GM18858 (cell line): Measurements from ENCODE around the gene NLGN3.

Experiments
- ATAC-seq: cut with Tn5 transposase; IDR thresholded peaks from one replicate; pipeline ENCODE4 v1.9.1; 2021; ENCODE audit not compliant: unreplicated experiment

Gene NLGN3

DNA sequence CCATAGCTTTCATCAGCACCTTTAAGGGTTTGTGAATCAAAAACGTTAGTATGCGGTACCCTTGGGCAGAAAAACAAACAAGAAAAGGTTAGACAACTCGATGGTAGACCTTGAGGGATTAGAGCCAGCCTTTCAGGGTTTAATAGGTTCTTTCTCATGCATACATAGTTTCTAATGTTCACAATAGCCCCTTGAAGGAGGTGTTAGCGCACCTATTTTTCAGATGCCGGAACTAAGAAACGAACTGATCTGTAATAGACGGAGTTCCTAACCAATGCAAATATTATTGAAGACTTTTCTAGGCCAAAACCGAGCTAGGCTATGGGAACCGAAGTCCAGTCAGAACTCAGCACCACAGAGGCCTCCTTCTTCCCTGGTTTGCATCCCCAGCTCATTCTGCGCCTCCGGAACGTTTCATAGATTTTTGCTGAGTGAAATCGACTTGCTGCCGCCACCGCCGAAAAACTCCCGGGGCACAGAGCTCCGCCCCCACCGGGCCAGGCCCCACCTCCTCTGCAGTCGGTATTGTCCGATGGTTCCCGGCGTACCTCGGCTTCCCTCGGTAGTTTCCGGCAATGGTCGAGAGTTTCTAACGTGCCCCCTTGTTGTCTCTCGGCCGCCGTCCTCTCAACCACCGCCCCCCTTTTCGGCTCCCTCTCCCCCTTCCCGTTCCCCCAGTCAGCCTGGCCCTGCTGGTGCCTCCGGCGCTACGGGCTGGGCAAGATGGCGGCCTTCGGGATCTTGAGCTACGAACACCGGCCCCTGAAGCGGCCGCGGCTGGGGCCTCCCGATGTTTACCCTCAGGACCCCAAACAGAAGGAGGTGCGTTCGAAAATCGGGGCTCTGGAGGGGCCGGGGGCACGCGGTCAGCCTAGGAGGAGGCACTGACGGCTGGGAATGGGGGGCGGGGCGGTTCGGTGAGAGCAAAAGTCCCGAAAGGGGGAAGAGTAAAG lies 26.3 kb upstream of the NLGN3 start, which contains the start of gene MED12:
MED12 (plus strand) TSS at position 565 of the 953 bp plus-strand sequence; CDS start at position 724, 159 bp downstream.
- peak; percentile 70 for ATAC-seq

DNA sequence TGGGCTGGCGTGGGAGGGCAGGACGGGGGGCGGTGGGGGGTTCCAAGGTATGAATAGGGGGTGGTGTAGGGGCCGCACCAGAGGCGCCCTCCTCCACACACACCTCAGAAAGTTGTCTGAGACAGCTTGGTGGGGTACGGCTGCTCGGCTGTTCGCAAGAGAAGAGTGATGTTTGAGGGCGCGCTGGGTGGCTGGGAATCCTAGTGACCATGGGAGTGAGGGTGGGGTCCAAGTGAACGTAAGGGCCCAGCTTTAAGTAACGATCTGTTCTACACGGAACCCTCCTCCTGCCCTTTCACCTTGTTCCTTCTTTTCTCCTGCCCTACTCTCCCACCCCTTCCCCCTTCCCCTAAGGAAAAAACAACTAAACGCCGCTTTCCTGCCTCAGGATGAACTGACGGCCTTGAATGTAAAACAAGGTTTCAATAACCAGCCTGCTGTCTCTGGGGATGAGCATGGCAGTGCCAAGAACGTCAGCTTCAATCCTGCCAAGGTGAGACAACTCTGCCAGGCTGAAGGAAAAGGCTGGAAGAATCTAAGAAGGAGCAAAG lies 25.6 kb upstream of the NLGN3 start:
- no peak for ATAC-seq

DNA sequence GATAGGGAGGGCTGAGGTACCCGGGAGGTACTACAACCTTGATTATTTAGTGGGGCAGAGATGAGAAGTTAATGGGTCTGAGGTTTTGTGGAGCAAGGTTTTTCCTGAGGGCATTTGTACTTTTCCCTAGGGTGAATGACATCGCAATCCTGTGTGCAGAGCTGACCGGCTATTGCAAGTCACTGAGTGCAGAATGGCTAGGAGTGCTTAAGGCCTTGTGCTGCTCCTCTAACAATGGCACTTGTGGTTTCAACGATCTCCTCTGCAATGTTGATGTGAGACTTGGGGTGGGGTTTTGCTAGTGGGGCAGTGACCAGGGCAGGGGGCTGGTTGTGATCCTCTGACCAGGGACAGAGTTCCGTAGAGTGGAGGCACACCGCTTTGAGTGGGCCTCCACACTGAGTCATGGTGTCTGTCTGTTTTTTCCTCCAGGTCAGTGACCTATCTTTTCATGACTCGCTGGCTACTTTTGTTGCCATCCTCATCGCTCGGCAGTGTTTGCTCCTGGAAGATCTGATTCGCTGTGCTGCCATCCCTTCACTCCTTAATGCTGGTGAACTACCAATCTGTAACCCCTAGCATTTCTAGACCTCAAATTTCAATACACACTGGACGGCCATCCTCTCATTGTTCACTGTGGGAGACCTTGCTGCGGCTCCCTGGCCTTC lies 16.3 kb upstream of the NLGN3 start:
- no peak for ATAC-seq

DNA sequence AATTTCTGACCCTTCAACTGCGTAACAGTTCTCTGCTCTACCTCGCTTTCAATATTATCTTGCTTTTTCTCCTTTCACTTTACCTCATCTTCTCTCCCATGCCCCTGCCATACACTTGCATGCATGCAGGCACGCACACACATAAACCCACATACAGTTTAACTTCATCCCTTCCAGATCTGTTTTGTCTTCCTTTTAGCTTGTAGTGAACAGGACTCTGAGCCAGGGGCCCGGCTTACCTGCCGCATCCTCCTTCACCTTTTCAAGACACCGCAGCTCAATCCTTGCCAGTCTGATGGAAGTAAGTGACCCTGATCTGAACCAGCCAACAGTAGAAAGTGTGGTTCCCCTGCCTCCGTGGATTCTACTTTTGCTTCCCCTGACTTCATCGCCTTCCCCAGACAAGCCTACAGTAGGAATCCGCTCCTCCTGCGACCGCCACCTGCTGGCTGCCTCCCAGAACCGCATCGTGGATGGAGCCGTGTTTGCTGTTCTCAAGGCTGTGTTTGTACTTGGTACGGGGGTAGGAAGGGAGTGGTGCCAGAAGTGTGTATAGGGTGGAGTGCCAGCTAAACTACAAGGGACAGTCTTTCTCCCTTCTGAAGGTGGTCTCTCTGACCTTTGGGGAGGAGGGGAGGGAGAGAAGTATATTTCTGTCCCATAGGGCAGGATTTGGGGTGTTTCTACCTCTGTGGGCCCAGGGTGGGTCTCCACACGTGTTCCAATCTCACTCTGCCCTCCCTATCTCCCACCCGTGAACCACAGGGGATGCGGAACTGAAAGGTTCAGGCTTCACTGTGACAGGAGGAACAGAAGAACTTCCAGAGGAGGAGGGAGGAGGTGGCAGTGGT lies 15.5 kb upstream of the NLGN3 start:
- ATAC-seq = peak; percentile 60

DNA sequence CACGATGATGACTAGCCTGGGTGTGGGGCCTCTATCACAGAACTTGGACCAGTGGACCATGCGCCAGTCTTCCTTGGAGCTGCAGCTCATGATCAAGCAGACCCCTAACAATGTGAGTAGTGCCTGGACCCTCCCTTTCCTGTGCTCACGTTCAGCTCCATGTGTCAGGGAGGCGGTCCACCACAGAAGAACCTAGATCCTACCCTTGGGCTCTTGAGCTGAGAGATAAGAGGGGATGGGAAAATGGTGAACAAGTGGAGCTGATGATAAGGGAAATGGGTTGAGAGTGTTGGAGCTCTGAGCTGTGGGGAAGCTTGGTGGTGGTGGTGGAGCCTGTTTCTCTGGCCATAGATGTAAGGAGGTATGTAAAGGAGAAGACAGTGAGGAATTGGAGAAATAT lies 13.1 kb upstream of the NLGN3 start:
- ATAC-seq = no peak

DNA sequence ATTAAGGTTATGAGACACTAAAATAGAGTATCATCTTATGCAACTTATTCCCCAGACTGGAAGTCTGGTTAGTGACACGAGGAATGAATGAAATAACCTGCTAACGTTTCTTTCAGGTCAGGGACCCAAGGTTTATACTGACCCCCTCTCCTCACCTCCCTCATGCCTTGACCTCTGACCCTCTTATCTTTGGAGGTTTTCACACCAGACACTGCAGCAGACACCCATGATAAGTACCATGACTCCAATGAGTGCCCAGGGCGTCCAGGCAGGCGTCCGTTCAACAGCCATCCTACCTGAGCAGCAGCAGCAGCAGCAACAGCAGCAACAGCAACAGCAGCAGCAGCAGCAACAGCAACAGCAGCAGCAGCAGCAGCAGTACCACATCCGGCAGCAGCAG lies 4.2 kb upstream of the NLGN3 start:
- ATAC-seq = no peak

DNA sequence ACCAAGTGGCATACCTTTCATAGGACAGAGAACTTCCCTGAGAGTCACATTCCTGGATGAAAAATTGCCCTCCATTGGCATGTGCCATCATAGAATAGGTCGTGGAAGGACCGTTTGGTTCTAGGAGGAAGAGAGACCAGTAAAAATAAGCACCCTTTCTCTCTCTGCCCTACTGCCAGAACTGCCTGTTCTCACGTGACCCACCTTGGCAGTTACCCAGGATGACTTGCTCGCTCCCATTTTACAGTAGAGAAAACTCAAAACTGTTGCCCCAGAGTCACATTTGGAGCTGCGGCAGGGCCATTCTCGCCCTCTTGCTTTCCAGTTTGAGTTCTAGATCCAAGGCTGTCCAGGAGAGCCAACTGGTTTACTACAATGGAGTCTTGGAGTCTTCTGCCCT lies 1.1 kb upstream of the NLGN3 start:
- ATAC-seq = no peak

DNA sequence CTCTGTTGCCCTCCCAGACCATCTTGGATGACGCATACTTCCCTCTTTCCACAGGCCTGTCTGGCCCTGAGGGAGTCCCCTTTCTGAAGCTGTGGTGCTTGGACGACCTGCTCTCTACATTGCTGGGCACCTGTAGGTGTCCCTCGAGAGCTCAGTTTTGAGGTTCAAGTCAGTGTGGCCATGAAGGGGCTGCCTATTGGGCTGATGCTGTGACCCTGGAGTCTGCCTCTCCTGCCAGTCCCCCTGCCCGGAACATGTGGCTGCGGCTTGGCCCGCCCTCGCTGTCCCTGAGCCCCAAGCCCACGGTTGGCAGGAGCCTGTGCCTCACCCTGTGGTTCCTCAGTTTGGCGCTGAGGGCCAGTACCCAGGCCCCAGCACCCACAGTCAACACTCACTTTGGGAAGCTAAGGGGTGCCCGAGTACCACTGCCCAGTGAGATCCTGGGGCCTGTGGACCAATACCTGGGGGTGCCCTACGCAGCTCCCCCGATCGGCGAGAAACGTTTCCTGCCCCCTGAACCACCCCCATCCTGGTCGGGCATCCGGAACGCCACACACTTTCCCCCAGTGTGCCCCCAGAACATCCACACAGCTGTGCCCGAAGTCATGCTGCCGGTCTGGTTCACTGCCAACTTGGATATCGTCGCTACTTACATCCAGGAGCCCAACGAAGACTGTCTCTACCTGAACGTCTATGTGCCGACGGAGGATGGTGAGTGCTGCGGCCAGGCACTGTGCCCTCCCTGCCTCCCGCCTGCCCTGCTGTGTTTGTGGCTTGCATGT lies 3.0 kb downstream of the NLGN3 start:
- no peak for ATAC-seq

DNA sequence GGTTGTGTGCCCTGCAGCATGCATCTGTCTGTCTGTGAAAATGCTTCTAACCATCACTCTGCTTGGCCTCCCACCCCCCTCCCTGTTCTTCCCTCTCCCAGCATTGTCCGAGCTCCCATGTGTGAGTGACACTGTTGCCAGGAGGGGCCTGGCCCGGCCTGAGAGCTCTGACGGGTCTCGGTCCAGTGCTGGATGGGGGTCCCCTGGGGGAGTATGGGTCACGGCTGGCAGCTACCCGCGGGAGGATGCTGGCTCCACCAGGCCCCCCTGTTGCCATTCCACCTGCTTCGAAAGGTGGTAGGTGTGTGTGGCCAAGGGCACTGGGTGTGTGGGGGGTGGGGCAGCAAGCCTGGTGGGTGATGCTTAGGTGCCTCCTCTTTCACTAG lies 3.6 kb downstream of the NLGN3 start:
- ATAC-seq = no peak

DNA sequence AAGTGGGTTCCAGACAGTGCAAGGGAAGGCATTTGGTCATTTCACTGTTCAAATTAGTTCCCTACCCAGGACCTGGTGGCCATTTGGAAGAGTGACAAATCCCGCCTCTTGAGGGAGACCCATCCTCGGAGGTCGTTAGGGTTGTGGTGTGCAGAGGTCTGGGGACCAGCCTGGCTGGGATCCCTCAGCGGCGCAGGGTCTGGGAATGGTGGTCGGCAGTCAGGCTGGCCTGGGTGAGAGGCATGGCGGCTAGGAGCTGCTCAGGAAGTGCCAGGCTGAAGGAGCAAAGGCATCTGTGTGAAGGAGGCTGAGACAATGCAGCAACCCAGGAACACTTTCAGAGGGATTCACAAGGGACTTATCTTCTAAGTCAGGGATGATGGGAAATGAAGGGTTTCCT lies 6.7 kb downstream of the NLGN3 start:
- no peak for ATAC-seq

DNA sequence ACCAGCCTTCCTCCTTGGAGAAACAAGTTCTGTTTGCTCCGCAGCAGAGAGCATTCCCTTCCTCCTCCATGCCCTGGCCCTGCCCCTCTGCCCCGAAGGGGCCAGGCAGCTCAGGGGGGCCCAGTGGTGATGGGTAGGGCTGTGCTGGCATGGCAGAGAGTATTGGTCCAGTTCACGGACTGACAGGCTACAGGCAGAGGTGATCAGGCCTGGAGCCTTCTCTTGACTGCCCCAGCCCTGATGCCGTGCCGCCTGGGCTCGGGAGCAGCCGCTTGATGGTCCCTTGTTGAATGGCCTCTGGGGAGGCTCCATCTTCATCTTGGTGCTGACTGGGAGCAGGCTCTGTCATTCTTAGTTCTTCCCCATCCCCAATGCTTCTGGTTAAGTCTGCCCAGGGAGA lies 9.6 kb downstream of the NLGN3 start:
- ATAC-seq = no peak

DNA sequence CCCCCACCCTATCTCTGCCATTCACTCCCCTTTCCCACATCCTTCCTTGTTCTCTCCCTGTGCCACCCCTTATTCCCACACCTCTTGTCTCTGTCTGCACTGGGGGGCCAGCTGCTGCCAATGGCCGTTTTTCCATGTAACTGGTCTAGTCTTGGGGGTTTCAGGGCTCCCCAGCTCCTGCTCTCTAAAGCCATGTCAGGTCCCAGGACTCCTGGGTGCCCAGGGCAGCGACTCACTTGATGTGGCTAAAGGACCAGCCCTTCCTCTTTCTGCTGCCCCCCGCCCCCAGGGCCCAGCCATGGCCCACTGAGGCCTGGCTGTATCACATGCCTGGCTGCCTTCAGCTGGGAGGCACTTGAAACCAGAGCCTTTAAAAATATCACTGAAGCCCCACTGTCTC lies 10.0 kb downstream of the NLGN3 start:
- no peak for ATAC-seq

DNA sequence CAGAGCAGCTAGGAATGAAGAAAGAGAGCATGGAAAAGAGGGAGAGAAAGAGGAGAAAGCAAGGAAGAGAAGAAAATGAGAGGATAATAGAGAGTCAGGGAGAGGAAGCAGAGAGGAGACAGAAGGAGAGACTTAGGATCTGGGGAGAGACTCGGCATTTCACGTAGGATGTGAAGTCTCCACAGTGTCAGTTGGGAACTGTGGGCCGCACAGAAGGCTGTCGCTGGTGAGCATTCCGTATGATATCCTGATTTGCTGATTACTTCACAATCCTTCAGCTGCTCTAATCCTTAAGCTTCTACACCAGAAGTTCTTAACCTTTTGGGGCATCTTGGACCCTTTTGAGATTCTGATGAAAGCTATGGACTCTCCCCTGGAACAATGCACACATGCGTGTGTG lies 14.0 kb downstream of the NLGN3 start:
- no peak for ATAC-seq

DNA sequence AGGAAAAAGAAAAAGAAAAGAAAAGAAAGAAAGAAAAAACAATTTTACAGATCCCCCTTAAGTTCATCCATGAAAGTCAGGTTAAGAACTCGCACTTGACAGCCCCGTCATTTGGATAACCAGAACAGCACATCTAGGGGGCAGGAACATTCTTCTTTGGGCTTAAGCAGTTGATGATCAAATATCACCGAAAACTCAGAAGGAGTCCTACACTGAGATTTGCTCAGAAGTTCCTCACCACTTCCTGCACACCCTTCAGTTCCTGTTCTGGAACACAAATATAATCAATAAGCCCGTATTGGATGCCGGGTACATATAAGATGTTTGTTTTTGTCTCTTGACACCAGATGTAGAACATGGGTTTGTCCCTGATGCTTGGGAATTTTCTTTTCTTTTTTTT lies 14.7 kb downstream of the NLGN3 start:
- ATAC-seq = no peak

DNA sequence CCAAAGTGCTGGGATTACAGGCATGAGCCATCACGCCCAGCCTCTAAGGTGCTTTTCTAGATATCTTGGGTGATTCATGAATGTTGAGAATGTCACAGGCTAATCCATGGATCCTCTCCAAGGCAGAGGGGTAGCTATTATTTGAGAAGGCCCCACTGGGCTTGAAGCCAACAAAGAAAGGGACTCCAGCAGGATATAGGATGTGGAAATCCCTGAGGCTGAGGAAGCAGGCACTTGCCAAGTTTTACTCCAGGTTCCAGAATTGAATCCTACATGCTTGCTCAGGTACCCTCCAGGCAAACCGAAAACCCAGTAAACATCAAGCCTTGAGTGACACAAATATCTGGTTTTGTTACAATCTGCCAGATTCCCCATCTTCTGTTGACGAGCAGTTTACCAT lies 15.8 kb downstream of the NLGN3 start:
- ATAC-seq = no peak

DNA sequence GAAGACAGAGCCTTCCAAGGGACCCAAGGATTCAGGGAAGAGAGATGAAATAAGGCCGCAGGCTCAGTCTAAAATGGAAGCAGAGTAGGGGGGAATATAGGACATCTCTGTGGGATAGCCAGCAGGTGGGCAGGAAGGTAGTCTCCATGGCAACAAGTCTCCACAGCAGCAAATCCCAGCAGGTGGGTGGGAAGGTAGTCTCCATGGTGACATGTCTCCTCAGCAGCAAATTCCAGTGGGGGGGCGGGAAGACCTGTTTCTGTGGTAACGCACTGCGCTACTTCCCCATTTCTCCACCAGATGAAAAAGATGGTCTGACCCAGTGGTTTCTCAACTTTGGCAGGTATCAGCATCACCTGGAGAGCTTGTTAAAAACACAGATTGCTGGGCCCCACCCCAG lies 18.3 kb downstream of the NLGN3 start:
- ATAC-seq = no peak

DNA sequence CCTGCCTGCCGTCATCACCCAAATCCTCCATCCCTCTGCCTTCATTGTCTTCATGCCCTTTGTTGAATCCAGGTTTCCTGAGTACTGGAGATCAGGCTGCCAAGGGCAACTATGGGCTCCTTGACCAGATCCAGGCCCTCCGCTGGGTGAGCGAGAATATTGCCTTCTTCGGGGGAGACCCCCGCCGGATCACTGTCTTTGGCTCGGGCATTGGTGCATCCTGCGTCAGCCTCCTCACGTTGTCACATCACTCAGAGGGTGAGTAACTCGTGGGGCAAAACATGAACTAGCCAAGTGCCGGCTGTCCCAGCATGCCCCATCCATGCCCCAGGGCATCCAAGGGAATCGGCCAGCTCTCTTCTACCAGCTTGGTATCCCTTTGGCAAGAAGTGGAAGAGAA lies 19.4 kb downstream of the NLGN3 start:
- ATAC-seq = no peak

DNA sequence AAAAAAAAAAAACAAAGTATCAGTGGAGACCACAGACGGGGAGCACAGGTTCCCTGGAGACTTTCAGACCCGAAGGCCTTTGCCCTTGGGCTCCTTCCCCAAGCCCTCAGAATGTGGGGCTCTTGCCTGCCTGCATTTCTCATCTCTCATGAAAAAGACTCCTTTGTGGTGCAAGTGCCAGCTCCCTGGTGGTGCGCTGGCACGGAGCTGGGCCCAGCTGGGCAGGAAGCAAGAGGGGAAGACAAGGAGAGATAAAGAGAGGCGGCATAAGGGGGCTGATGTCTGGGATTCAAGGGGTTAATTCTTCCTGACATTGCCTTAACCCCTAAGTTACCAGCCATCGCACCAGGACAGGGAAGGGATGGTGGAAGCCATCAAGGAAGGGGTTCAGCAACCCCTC lies 21.8 kb downstream of the NLGN3 start:
- no peak for ATAC-seq

DNA sequence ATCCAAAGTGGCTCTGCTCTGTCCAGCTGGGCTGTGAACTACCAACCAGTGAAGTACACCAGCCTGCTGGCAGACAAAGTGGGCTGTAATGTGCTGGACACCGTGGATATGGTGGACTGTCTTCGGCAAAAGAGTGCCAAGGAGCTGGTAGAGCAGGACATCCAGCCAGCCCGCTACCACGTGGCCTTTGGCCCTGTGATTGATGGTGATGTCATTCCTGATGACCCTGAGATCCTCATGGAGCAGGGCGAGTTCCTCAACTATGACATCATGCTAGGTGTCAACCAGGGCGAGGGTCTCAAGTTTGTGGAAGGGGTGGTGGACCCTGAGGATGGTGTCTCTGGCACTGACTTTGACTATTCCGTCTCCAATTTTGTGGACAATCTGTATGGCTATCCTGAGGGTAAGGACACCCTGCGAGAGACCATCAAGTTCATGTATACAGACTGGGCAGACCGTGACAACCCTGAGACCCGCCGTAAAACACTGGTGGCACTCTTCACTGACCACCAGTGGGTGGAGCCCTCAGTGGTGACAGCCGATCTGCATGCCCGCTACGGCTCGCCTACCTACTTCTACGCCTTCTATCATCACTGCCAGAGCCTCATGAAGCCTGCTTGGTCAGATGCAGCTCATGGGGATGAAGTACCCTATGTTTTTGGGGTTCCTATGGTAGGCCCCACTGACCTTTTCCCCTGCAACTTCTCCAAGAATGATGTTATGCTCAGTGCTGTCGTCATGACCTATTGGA lies 22.6 kb downstream of the NLGN3 start:
- ATAC-seq = no peak

DNA sequence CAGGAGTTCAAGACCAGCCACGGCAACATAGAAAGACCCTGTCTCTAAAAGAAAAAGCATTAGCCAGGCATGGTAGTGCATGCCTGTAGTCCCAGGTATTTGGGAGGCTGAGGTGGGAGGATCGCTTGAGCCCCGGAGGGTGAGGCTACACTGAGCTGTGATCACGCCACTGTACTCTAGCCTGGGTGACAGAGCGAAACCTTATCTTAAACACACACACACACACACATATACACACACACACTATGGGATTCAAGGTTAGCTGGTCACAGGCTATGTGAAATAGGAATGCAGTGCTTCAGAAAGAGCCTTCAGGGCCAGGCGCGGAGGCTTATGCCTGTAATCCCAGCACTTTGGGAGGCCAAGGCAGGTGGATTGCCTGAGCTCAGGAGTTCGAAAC lies 23.5 kb downstream of the NLGN3 start:
- no peak for ATAC-seq
